NCI-H2196 (cell line): ENCODE results near the gene SNX5.
A peak's percentile ranks its signal among the peaks of the same experiment; 100 is the strongest.

Experiments
- DNase-seq: peaks from one replicate; lab custom pipeline; 2025; ENCODE audit not compliant: unreplicated experiment; lab: John Stamatoyannopoulos, UW

SNX5 gene

GRCh38 chr20:17941087-17941825, 27.3 kb downstream of the SNX5 start:
- no peak for DNase-seq

GRCh38 chr20:17940224-17940971, 28.2 kb downstream of the SNX5 start:
- no peak for DNase-seq

GRCh38 chr20:17939622-17940223, 28.9 kb downstream of the SNX5 start:
- DNase-seq = no peak

GRCh38 chr20:17938871-17939619, 29.5 kb downstream of the SNX5 start:
- peak; percentile 81 for DNase-seq

- no peak for DNase-seq
Measured at GRCh38 chr20:17936761-17937732, 31.5 kb downstream of the SNX5 start.

GRCh38 chr20:17936286-17936760, 32.3 kb downstream of the SNX5 start:
- no peak for DNase-seq

- DNase-seq = no peak
Measured at GRCh38 chr20:17935761-17936160, 32.8 kb downstream of the SNX5 start.

GRCh38 chr20:17935186-17935585, 33.4 kb downstream of the SNX5 start:
- DNase-seq = no peak

GRCh38 chr20:17934141-17934862, 34.3 kb downstream of the SNX5 start:
- no peak for DNase-seq

- no peak for DNase-seq
Measured at GRCh38 chr20:17933711-17934110, 34.9 kb downstream of the SNX5 start.

- DNase-seq = no peak
Measured at GRCh38 chr20:17933121-17933520, 35.5 kb downstream of the SNX5 start.

- DNase-seq = no peak
Measured at GRCh38 chr20:17932396-17932795, 36.2 kb downstream of the SNX5 start.

GRCh38 chr20:17931513-17931912, 37.1 kb downstream of the SNX5 start:
- DNase-seq = no peak

GRCh38 chr20:17928633-17929311, 39.8 kb downstream of the SNX5 start:
- DNase-seq = peak; percentile 68

- no peak for DNase-seq
Measured at GRCh38 chr20:17928211-17928611, 40.4 kb downstream of the SNX5 start.

GRCh38 chr20:17925940-17926300, 42.7 kb downstream of the SNX5 start:
- no peak for DNase-seq

- no peak for DNase-seq
Measured at GRCh38 chr20:17925141-17925939, 43.3 kb downstream of the SNX5 start.

- DNase-seq = no peak
Measured at GRCh38 chr20:17921774-17922173, 46.8 kb downstream of the SNX5 start.
